ENCODE results near the gene NPS.

Gene NPS

GRCh38 chr10:127536972-127537760 is 11.9 kb upstream of the NPS start:
- POLR2A ChIA-PET = no interaction called here
- H3K9me3 ChIP-seq (ENCODE audit: control insufficient read depth, insufficient read depth, low read depth, low read length) = no peaks in the 10 kb centered on the region
- H3K27ac ChIP-seq (ENCODE audit: extremely low read depth, low read depth, low read length) = no peak overlapping the region
- no peak overlapping the region for H3K4me3 ChIP-seq (ENCODE audit: low read depth, low read length)
- no peaks in the 10 kb centered on the region for H3K4me1 ChIP-seq (ENCODE audit: control insufficient read depth, insufficient read depth, low read length)
- H3K36me3 ChIP-seq (ENCODE audit: control insufficient read depth in 2 of 2, insufficient read depth in 1 of 2, low read length in 2 of 2) = no peaks in the 10 kb centered on the region
- CTCF ChIA-PET = no interaction called here
- TF ChIP-seq, protein P1, sequence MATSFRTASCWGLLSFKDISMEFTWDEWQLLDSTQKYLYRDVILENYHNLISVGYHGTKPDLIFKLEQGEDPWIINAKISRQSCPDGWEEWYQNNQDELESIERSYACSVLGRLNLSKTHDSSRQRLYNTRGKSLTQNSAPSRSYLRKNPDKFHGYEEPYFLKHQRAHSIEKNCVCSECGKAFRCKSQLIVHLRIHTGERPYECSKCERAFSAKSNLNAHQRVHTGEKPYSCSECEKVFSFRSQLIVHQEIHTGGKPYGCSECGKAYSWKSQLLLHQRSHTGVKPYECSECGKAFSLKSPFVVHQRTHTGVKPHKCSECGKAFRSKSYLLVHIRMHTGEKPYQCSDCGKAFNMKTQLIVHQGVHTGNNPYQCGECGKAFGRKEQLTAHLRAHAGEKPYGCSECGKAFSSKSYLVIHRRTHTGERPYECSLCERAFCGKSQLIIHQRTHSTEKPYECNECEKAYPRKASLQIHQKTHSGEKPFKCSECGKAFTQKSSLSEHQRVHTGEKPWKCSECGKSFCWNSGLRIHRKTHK (tag by site-specific recombination; IDR thresholded peaks at IDR 0.05) = no peak
- TF ChIP-seq ZNF248 (tag by site-specific recombination; IDR thresholded peaks at IDR 0.05) = no peak
- no peak for TF ChIP-seq HOXA7 (CRISPR knock-in tag; IDR thresholded peaks at IDR 0.05; ENCODE audit: borderline replicate concordance)
- no peak for TF ChIP-seq ZNF362 (tag by site-specific recombination; IDR thresholded peaks at IDR 0.05)
- no peak for TF ChIP-seq ZNF785 (tag by site-specific recombination; IDR thresholded peaks at IDR 0.05)
- TF ChIP-seq, protein P2, sequence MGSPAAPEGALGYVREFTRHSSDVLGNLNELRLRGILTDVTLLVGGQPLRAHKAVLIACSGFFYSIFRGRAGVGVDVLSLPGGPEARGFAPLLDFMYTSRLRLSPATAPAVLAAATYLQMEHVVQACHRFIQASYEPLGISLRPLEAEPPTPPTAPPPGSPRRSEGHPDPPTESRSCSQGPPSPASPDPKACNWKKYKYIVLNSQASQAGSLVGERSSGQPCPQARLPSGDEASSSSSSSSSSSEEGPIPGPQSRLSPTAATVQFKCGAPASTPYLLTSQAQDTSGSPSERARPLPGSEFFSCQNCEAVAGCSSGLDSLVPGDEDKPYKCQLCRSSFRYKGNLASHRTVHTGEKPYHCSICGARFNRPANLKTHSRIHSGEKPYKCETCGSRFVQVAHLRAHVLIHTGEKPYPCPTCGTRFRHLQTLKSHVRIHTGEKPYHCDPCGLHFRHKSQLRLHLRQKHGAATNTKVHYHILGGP (tag by site-specific recombination; IDR thresholded peaks at IDR 0.05) = no peak
- no peak for TF ChIP-seq ZNF404 (tag by site-specific recombination; IDR thresholded peaks at IDR 0.05)
- TF ChIP-seq SP2 (tag by site-specific recombination; IDR thresholded peaks at IDR 0.05) = no peak
- no peak for TF ChIP-seq ZNF311 (tag by site-specific recombination; IDR thresholded peaks at IDR 0.05; ENCODE audit: borderline replicate concordance)
- TF ChIP-seq ZNF274 (IDR thresholded peaks at IDR 0.05; ENCODE audit: low read length) = no peak
- no peak for TF ChIP-seq ZNF274 (tag by site-specific recombination; IDR thresholded peaks at IDR 0.05; ENCODE audit: borderline replicate concordance)
- no peak for TF ChIP-seq ZBTB8A (tag by site-specific recombination; IDR thresholded peaks at IDR 0.05)
- TF ChIP-seq ZBTB17 (tag by site-specific recombination; IDR thresholded peaks at IDR 0.05) = no peak
- TF ChIP-seq PRDM1 (tag by site-specific recombination; IDR thresholded peaks at IDR 0.05) = no peak
- no peak for TF ChIP-seq ZBTB26 (tag by site-specific recombination; optimal IDR thresholded peaks at IDR 0.05)
- TF ChIP-seq, protein P3, sequence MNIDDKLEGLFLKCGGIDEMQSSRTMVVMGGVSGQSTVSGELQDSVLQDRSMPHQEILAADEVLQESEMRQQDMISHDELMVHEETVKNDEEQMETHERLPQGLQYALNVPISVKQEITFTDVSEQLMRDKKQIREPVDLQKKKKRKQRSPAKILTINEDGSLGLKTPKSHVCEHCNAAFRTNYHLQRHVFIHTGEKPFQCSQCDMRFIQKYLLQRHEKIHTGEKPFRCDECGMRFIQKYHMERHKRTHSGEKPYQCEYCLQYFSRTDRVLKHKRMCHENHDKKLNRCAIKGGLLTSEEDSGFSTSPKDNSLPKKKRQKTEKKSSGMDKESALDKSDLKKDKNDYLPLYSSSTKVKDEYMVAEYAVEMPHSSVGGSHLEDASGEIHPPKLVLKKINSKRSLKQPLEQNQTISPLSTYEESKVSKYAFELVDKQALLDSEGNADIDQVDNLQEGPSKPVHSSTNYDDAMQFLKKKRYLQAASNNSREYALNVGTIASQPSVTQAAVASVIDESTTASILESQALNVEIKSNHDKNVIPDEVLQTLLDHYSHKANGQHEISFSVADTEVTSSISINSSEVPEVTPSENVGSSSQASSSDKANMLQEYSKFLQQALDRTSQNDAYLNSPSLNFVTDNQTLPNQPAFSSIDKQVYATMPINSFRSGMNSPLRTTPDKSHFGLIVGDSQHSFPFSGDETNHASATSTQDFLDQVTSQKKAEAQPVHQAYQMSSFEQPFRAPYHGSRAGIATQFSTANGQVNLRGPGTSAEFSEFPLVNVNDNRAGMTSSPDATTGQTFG (tag by site-specific recombination; IDR thresholded peaks at IDR 0.05; ENCODE audit: borderline replicate concordance) = no peak
- no peak for TF ChIP-seq ZNF221 (tag by site-specific recombination; IDR thresholded peaks at IDR 0.05; ENCODE audit: borderline replicate concordance)

- POLR2A ChIA-PET = no interaction called here
- H3K4me1 ChIP-seq (ENCODE audit: control insufficient read depth, insufficient read depth, low read length) = no peaks in the 10 kb centered on the region
- no peak overlapping the region for H3K27ac ChIP-seq (ENCODE audit: extremely low read depth, low read depth, low read length)
- CTCF ChIA-PET = no interaction called here
- no peak overlapping the region for H3K4me3 ChIP-seq (ENCODE audit: low read depth, low read length)
- H3K36me3 ChIP-seq (ENCODE audit: control insufficient read depth in 2 of 2, insufficient read depth in 1 of 2, low read length in 2 of 2) = no peaks in the 10 kb centered on the region
- no peaks in the 10 kb centered on the region for H3K9me3 ChIP-seq (ENCODE audit: control insufficient read depth, insufficient read depth, low read depth, low read length)
- TF ChIP-seq ZNF837 (tag by site-specific recombination; IDR thresholded peaks at IDR 0.05) (no peak), SETDB1 (IDR thresholded peaks at IDR 0.05; ENCODE audit: insufficient read length, low read length) (no peak), ZBTB21 (tag by site-specific recombination; IDR thresholded peaks at IDR 0.05) (no peak), KLF8 (tag by site-specific recombination; IDR thresholded peaks at IDR 0.05) (no peak), INSM2 (tag by site-specific recombination; IDR thresholded peaks at IDR 0.05) (no peak), ZBTB48 (tag by site-specific recombination; IDR thresholded peaks at IDR 0.05) (no peak)
- TF ChIP-seq, protein P4, sequence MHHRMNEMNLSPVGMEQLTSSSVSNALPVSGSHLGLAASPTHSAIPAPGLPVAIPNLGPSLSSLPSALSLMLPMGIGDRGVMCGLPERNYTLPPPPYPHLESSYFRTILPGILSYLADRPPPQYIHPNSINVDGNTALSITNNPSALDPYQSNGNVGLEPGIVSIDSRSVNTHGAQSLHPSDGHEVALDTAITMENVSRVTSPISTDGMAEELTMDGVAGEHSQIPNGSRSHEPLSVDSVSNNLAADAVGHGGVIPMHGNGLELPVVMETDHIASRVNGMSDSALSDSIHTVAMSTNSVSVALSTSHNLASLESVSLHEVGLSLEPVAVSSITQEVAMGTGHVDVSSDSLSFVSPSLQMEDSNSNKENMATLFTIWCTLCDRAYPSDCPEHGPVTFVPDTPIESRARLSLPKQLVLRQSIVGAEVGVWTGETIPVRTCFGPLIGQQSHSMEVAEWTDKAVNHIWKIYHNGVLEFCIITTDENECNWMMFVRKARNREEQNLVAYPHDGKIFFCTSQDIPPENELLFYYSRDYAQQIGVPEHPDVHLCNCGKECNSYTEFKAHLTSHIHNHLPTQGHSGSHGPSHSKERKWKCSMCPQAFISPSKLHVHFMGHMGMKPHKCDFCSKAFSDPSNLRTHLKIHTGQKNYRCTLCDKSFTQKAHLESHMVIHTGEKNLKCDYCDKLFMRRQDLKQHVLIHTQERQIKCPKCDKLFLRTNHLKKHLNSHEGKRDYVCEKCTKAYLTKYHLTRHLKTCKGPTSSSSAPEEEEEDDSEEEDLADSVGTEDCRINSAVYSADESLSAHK (tag by site-specific recombination; IDR thresholded peaks at IDR 0.05) = no peak
Measured at GRCh38 chr10:127537924-127538323, 11.2 kb upstream of the NPS start.

All from HEK293 (cell line).